MCF 10A (cell line): ENCODE data around the gene KIF2C. TPM values are rescaled to one million over a fixed set of nuclear protein-coding genes. Genes with fewer than 3 reads are reported as not detected.
A peak's percentile ranks its signal among the peaks of the same experiment; 100 is the strongest.
"Not testable (repeated sequence)": the region's sequence is repeated elsewhere in the genome, so short reads cannot be mapped to it uniquely, and the experiment has no call there.

Experiments
- BruUV-seq: library from RNA; stranded (reverse); fragments of 400-500 nt; replicated peaks from 2 replicates; lab custom pipeline; 2021; lab: Mats Ljungman, UMichigan
- CTCF ChIA-PET: fragments of 300-600 bp; sonication (Branson Sonifier 250); formaldehyde crosslinking; extraction: SDS; loops from one replicate; lab custom pipeline; 2021; ENCODE audit warnings: antibody characterized with exemption, inconsistent platforms; lab: Yijun Ruan, JAX
- POLR2A ChIA-PET: fragments of 300-600, 350-650 bp; sonication (Branson Sonifier 250); formaldehyde crosslinking; extraction: SDS; loops from one replicate; lab custom pipeline; 2020; ENCODE audit warnings: antibody characterized with exemption, inconsistent platforms; lab: Yijun Ruan, JAX
- DNase-seq: peaks from one replicate; pipeline ENCODE4 v3.0.0-alpha.2; 2018; ENCODE audit not compliant: unreplicated experiment
- H3K27ac Mint-ChIP-seq: one replicate; pipeline ENCODE4 v1.8.0; 2022; ENCODE audit warnings: mild to moderate bottlenecking, low read depth, mixed read lengths; ENCODE audit not compliant: unreplicated experiment
- H3K27me3 Mint-ChIP-seq: one replicate; pipeline ENCODE4 v1.8.0; 2022; ENCODE audit warnings: mixed read lengths; ENCODE audit not compliant: insufficient read depth, unreplicated experiment
- H3K36me3 Mint-ChIP-seq: one replicate; pipeline ENCODE4 v1.8.0; 2022; ENCODE audit warnings: mild to moderate bottlenecking, moderate library complexity, mixed read lengths; ENCODE audit not compliant: insufficient read depth, unreplicated experiment
- H3K4me1 Mint-ChIP-seq: one replicate; pipeline ENCODE4 v1.8.0; 2022; ENCODE audit warnings: mixed read lengths; ENCODE audit not compliant: insufficient read depth, unreplicated experiment
- H3K4me3 Mint-ChIP-seq: one replicate; pipeline ENCODE4 v1.8.0; 2022; ENCODE audit warnings: mild to moderate bottlenecking, moderate library complexity, mixed read lengths; ENCODE audit not compliant: unreplicated experiment
- H3K9me3 Mint-ChIP-seq: one replicate; pipeline ENCODE4 v1.8.0; 2022; ENCODE audit warnings: mixed read lengths; ENCODE audit not compliant: unreplicated experiment
- intact Hi-C: fragments of 100-400 bp; cut with micrococcal nuclease; formaldehyde crosslinking; loops from 2 replicates; pipeline ENCODE4 v1.14.1; 2022
- total RNA-seq: library from RNA; stranded (reverse); gene quantifications from 2 replicates; pipeline ENCODE4 v1.2.3, GENCODE V29; 2022
- TF ChIP-seq, protein P1 (sequence below): fragments of 200-600 bp; IDR thresholded peaks from one replicate; pipeline ENCODE4 v1.8.0; 2022; ENCODE audit warnings: antibody characterized with exemption, mild to moderate bottlenecking; ENCODE audit not compliant: unreplicated experiment

Gene KIF2C
- total RNA-seq, 1 experiment from 2014 or later = 25.1 TPM

DNA sequence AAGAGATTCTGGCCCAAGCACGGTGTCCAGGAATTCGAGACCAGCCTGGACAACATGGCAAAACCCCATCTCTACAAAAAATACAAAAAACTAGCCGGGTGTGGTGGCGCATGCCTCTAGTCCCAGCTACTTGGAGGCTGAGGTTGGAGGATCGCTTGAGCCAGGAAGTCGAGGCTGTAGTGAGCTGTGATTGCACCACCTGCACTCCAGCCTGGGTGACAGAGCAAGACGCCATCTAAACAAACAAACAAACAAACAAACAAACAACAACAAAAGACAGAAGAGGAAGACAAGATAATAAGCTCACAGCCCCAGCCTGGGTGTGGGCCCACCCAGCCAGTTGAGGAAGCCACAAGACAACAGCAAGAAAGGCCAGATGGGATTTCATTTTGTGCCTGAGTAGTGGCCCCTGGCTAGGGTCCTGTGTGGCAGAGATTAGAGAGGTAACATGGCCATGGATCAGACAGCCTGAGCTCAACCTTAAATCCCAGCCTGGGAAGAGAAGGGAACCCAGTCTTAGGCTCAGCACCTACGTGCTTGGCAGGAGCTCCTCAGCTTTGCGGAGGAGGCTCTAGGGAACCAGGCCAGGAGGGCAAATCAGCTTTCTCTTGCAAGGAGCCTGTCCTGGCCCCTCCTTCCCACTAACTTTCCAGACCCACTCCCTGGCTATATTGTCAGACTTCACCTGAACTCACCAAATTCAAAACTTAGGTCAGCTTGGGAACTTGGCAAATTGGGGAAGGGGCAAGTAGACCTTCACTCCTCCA, 53.3 kb downstream of the KIF2C start:
- BruUV-seq = no TSS peak
- CTCF ChIA-PET = interaction anchor here (0.6 to 2.6 kb wide), 23 partner anchors 10 to 1351 kb away, joined by 3 to 14 read pairs (median 4); partner anchors contain the start of genes EIF2B3, RPS8 and UROD
- Mint-ChIP-seq H3K9me3 (no peaks in the 10 kb centered on the region), H3K36me3 (no peaks in the 10 kb centered on the region), H3K27ac (peak overlapping the region; percentile 85), H3K27me3 (no peaks in the 10 kb centered on the region), H3K4me3 (no peak overlapping the region), H3K4me1 (peaks cover 7% of the 10 kb centered on the region)
- intact Hi-C loops = loop anchor here (2.0 kb wide), 3 partner anchors 42 to 508 kb away; partner anchors contain the start of gene UROD
- TF ChIP-seq, protein P1, sequence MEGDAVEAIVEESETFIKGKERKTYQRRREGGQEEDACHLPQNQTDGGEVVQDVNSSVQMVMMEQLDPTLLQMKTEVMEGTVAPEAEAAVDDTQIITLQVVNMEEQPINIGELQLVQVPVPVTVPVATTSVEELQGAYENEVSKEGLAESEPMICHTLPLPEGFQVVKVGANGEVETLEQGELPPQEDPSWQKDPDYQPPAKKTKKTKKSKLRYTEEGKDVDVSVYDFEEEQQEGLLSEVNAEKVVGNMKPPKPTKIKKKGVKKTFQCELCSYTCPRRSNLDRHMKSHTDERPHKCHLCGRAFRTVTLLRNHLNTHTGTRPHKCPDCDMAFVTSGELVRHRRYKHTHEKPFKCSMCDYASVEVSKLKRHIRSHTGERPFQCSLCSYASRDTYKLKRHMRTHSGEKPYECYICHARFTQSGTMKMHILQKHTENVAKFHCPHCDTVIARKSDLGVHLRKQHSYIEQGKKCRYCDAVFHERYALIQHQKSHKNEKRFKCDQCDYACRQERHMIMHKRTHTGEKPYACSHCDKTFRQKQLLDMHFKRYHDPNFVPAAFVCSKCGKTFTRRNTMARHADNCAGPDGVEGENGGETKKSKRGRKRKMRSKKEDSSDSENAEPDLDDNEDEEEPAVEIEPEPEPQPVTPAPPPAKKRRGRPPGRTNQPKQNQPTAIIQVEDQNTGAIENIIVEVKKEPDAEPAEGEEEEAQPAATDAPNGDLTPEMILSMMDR = no peak
- POLR2A ChIA-PET = interaction anchor here (0.6 to 2.7 kb wide), 13 partner anchors 9 to 776 kb away, joined by 3 to 29 read pairs (median 5); partner anchors contain the start of genes BTBD19, HECTD3, RNU5D-1 and RPS8
- no peak for DNase-seq

DNA sequence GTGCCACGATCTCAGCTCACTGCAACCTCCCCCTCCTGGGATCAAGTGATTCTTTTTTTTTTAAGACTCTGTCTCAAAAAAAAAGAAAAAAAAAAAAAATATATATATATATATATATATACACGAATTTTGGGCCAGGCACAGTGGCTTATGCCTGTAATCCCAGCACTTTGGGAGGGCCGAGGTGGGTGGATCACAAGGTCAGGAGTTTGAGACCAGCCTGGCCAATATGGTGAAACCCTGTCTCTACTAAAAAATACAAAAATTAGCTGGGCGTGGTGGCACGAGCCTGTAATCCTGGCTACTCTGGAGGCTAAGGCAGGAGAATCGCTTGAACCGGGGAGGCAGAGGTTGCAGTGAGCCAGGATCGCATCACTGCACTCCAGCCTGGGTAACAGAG, 58.2 kb downstream of the KIF2C start:
- H3K9me3 Mint-ChIP-seq, H3K4me3 Mint-ChIP-seq, H3K27ac Mint-ChIP-seq, BruUV-seq, DNase-seq, CTCF ChIA-PET, H3K27me3 Mint-ChIP-seq: not testable (repeated sequence)
- Mint-ChIP-seq H3K4me1 (peaks cover 24% of the 10 kb centered on the region), H3K36me3 (peaks cover 15% of the 10 kb centered on the region)
- POLR2A ChIA-PET = interaction anchor here (1.6 to 2.0 kb wide), 4 partner anchors 9 to 214 kb away, joined by 6 to 12 read pairs (median 8); partner anchors contain the start of genes DYNLT4, HECTD3 and UROD
- intact Hi-C loops = loop anchor here (2.0 kb wide), 1 partner anchor 21 kb away; no protein-coding TSS in a partner anchor

DNA sequence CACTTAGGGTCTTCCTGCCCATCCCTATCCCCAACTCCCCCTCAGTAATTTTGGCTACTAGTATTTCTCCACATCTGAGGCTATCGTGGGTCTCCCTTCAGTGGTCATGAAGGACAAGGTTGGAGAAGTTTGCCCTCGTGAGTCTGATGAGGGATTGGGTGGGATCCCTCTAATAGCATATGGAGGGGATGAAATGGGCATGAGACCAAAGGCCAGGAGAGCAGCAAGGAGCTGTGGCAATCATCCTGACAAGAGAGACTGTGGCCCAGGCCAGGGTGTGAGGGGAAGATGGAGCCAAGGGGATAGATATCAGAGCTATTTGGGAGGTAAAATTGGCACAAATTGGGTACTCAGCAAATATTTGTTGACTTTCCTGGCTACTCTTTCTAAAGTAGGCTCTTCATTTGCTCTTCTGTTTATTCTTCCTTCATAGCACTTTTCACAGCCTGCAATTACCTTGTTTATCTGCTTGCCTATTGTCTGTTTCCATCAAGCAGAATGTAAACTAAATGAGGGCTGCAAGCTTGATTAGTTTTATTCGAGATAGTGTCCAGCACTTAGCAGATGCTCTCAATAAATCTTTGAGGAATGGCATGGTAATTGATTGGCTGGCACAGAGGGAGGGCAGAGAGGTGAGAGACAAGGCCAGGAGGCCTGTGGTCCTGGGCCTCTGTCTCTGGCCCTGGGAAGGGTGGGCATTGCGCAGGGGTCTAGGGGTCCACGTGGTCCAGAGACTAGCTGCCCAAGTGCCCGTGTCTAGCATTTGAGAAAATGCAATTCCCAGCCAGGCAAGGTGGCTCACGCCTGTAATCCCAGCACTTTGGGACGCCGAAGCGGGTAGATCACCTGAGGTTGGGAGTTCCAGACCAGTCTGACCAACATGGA, 59.1 kb downstream of the KIF2C start:
- Mint-ChIP-seq H3K36me3 (peaks cover 24% of the 10 kb centered on the region), H3K4me1 (peaks cover 24% of the 10 kb centered on the region), H3K27me3 (no peaks in the 10 kb centered on the region), H3K27ac (peak overlapping the region; percentile 100), H3K4me3 (no peak overlapping the region), H3K9me3 (no peaks in the 10 kb centered on the region)
- CTCF ChIA-PET = interaction anchor here (0.6 to 1.1 kb wide), 7 partner anchors 8 to 138 kb away, joined by 3 to 9 read pairs (median 3); no protein-coding TSS in a partner anchor
- POLR2A ChIA-PET = interaction anchor here (0.6 to 4.5 kb wide), 7 partner anchors 13 to 723 kb away, joined by 3 to 50 read pairs (median 6); partner anchors contain the start of genes HECTD3, PRDX1, RPS8 and UROD
- DNase-seq = no peak
- intact Hi-C loops = loop anchor here (2.0 kb wide), 1 partner anchor 20 kb away; no protein-coding TSS in a partner anchor
- TF ChIP-seq, protein P1 = no peak
- BruUV-seq = no TSS peak
